Smooth muscle cell (in vitro differentiated cells): ENCODE data around the gene APBA2. TPM values are rescaled to one million over a fixed set of nuclear protein-coding genes. Genes with fewer than 3 reads are reported as not detected.

Source experiments
- DNase-seq: peaks from one replicate; lab custom pipeline; 2025; ENCODE audit not compliant: unreplicated experiment; lab: John Stamatoyannopoulos, UW
- H2AFZ ChIP-seq: fragments of 200-600 bp; sonication (generic); 2 replicates; pipeline ENCODE4 v1.6.0; 2016; ENCODE audit warnings: antibody characterized with exemption, low read depth, mild to moderate bottlenecking
- H3F3A ChIP-seq: fragments of 200-600 bp; sonication (generic); 2 replicates; pipeline ENCODE4 v1.6.0; 2017; ENCODE audit warnings: antibody characterized with exemption, low read depth
- H3K27ac ChIP-seq: fragments of 200-600 bp; sonication (generic); 2 replicates; pipeline ENCODE4 v1.5.1; 2016; ENCODE audit warnings: low read depth, mild to moderate bottlenecking
- H3K27me3 ChIP-seq: fragments of 200-600 bp; sonication (generic); 2 replicates; pipeline ENCODE4 v1.6.1; 2016; ENCODE audit warnings: low read depth, mild to moderate bottlenecking
- H3K36me3 ChIP-seq: fragments of 200-600 bp; sonication (generic); 2 replicates; pipeline ENCODE4 v1.5.1; 2016; ENCODE audit warnings: low read depth
- H3K4me1 ChIP-seq: fragments of 200-600 bp; sonication (generic); 2 replicates; pipeline ENCODE4 v1.5.1; 2016; ENCODE audit warnings: low read depth
- H3K4me2 ChIP-seq: fragments of 200-600 bp; sonication (generic); 2 replicates; pipeline ENCODE4 v1.6.0; 2016; ENCODE audit warnings: mild to moderate bottlenecking
- H3K4me3 ChIP-seq: fragments of 200-600 bp; sonication (generic); 2 replicates; pipeline ENCODE4 v1.5.1; 2016; ENCODE audit warnings: mild to moderate bottlenecking
- H3K79me2 ChIP-seq: fragments of 200-600 bp; sonication (generic); 2 replicates; pipeline ENCODE4 v1.6.0; 2016; ENCODE audit warnings: low read depth, mild to moderate bottlenecking
- H3K9ac ChIP-seq: fragments of 200-600 bp; sonication (generic); 2 replicates; pipeline ENCODE4 v1.6.0; 2016; ENCODE audit warnings: low read depth
- H3K9me3 ChIP-seq: fragments of 200-600 bp; sonication (generic); replicated peaks from 2 replicates; pipeline ENCODE4 v1.5.1; 2016; ENCODE audit warnings: low read depth
- H4K20me1 ChIP-seq: fragments of 200-600 bp; sonication (generic); 2 replicates; pipeline ENCODE4 v1.6.0; 2016; ENCODE audit warnings: low read depth
- WGBS: methylation state at CpG from one replicate; pipeline ENCODE4 v1.1.7; 2016; ENCODE audit warnings: low lambda C conversion rate; 5-methylcytosine and 5-hydroxymethylcytosine counted together
- polyA plus RNA-seq: library from polyadenylated mRNA; unstranded; fragments of >200 nt; fragmentation: Nextera tagmentation; extraction: Ambion mirVana; gene quantifications from 2 replicates; pipeline ENCODE4 v1.2.1, GENCODE V29; 2016
- total RNA-seq: library from RNA; depleted of rRNA; stranded (reverse); fragments of >200 nt; gene quantifications from 2 replicates; pipeline ENCODE4 v1.2.3, GENCODE V29; 2014
- TF ChIP-seq, protein P1 (sequence below): fragments of 200-600 bp; sonication (generic); IDR thresholded peaks from 2 replicates; pipeline ENCODE4 v1.5.1; 2017; ENCODE audit warnings: borderline replicate concordance, mild to moderate bottlenecking, antibody characterized with exemption; ENCODE audit not compliant: insufficient read depth, poor library complexity, severe bottlenecking

APBA2 gene
- total and polyA plus RNA-seq, 2 experiments from 2014 or later = 10.2 to 14.9 TPM

- Histone ChIP-seq H3K4me3 (no peak overlapping the region), H3K36me3 (no peaks in the 10 kb centered on the region), H3K4me2 (no peak overlapping the region), H3K27ac (no peak overlapping the region), H3K4me1 (peaks cover 26% of the 10 kb centered on the region), H3K9me3 (no peaks in the 10 kb centered on the region), H3K79me2 (no peaks in the 10 kb centered on the region), H3K9ac (no peak overlapping the region), H2AFZ (no peak overlapping the region), H3F3A (no peaks in the 10 kb centered on the region), H4K20me1 (peaks cover 10% of the 10 kb centered on the region), H3K27me3 (no peaks in the 10 kb centered on the region)
- no peak for DNase-seq
- TF ChIP-seq, protein P1, sequence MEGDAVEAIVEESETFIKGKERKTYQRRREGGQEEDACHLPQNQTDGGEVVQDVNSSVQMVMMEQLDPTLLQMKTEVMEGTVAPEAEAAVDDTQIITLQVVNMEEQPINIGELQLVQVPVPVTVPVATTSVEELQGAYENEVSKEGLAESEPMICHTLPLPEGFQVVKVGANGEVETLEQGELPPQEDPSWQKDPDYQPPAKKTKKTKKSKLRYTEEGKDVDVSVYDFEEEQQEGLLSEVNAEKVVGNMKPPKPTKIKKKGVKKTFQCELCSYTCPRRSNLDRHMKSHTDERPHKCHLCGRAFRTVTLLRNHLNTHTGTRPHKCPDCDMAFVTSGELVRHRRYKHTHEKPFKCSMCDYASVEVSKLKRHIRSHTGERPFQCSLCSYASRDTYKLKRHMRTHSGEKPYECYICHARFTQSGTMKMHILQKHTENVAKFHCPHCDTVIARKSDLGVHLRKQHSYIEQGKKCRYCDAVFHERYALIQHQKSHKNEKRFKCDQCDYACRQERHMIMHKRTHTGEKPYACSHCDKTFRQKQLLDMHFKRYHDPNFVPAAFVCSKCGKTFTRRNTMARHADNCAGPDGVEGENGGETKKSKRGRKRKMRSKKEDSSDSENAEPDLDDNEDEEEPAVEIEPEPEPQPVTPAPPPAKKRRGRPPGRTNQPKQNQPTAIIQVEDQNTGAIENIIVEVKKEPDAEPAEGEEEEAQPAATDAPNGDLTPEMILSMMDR = no peak
- WGBS = 90% methylated on average over 3 of the region's 3 CpGs
Measured at GRCh38 chr15:28980709-28981350, 95.1 kb downstream of the APBA2 start.

GRCh38 chr15:28981351-28981720 lies 95.6 kb downstream of the APBA2 start:
- no peaks in the 10 kb centered on the region for H3K79me2 ChIP-seq
- DNase-seq = no peak

DNA sequence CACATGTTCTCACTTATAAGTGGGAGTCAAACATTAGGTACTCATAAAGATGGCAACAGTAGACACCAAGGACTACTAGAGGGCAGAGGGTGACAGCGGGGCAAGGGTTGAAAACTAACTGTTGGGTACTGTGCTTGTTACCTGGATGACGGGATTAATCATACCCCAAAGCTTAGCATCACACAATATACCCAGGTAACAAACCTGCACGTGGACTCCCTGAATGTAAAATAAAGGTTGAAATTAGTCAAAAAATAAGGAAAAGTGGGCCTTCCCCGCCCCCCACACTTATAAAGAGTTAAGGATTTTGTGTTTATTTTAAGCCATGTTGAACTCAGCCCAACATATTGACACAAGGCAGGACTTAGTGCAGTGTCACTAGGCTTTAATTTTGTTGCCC lies 96.1 kb downstream of the APBA2 start:
- Histone ChIP-seq H3K27ac (no peak overlapping the region), H3K4me3 (no peak overlapping the region), H3K27me3 (no peaks in the 10 kb centered on the region), H3K36me3 (no peaks in the 10 kb centered on the region), H2AFZ (no peak overlapping the region), H3K4me2 (no peak overlapping the region), H3K9me3 (no peaks in the 10 kb centered on the region), H3F3A (no peaks in the 10 kb centered on the region), H3K79me2 (no peaks in the 10 kb centered on the region), H3K4me1 (peaks cover 22% of the 10 kb centered on the region), H4K20me1 (peaks cover 10% of the 10 kb centered on the region), H3K9ac (no peak overlapping the region)
- DNase-seq = no peak
- 97% methylated on average over 4 of the region's 4 CpGs for WGBS
- TF ChIP-seq, protein P1 = no peak

More at GRCh38 chr15:28981351-28981720, 95.6 kb downstream of the APBA2 start:
- Histone ChIP-seq H2AFZ (no peak overlapping the region), H3K36me3 (no peaks in the 10 kb centered on the region), H3K4me2 (no peak overlapping the region), H3F3A (no peaks in the 10 kb centered on the region), H3K27me3 (no peaks in the 10 kb centered on the region), H3K4me3 (no peak overlapping the region), H3K9ac (no peak overlapping the region), H3K4me1 (peaks cover 26% of the 10 kb centered on the region), H3K9me3 (no peaks in the 10 kb centered on the region), H3K27ac (no peak overlapping the region), H4K20me1 (peaks cover 10% of the 10 kb centered on the region)
- TF ChIP-seq, protein P1 = no peak

- Histone ChIP-seq H3K4me1 (peaks cover 20% of the 10 kb centered on the region), H3K27me3 (no peaks in the 10 kb centered on the region), H4K20me1 (peaks cover 6% of the 10 kb centered on the region), H3K9me3 (no peaks in the 10 kb centered on the region), H3K4me2 (no peak overlapping the region), H3K36me3 (no peaks in the 10 kb centered on the region), H3K27ac (no peak overlapping the region), H3K4me3 (no peak overlapping the region), H3K9ac (no peak overlapping the region), H3F3A (no peaks in the 10 kb centered on the region), H2AFZ (no peak overlapping the region), H3K79me2 (no peaks in the 10 kb centered on the region)
- WGBS = 93% methylated on average over 6 of the region's 6 CpGs
- no peak for DNase-seq
- TF ChIP-seq, protein P1 = no peak
Measured at GRCh38 chr15:28982886-28983285, 97.1 kb downstream of the APBA2 start.
